K562 (cell line): Measurements from ENCODE around the gene C10orf90. TPM values are rescaled to one million over a fixed set of nuclear protein-coding genes. Genes with fewer than 3 reads are reported as not detected.

Experiments
- ATAC-seq: fragments of 200-7000 bp; cut with Tn5 transposase; 3 replicates; pipeline ENCODE4 v1.9.1; 2020; ENCODE audit warnings: moderate library complexity
- BruUV-seq: library from RNA; stranded (reverse); fragments of 400-500 nt; replicated peaks from 2 replicates; lab custom pipeline; 2021; lab: Mats Ljungman, UMichigan
- CTCF ChIA-PET: fragments of 300-600 bp; formaldehyde crosslinking; extraction: SDS; loops from one replicate; lab custom pipeline; 2021; ENCODE audit warnings: low intra/inter-chr PET ratio; lab: Yijun Ruan, JAX
- POLR2A ChIA-PET: fragments of 300-600, 350-650 bp; sonication (Branson Sonifier 250); formaldehyde crosslinking; extraction: SDS; loops from one replicate; lab custom pipeline; 2021; ENCODE audit warnings: antibody characterized with exemption, inconsistent platforms; lab: Yijun Ruan, JAX
- DNase-seq, 4 experiments: peaks; one replicate each; pipeline versions ENCODE4 v3.0.0 to v3.0.0-alpha.2; 2011 to 2018; ENCODE audit warnings: low spot score in 3 of 4, mixed read lengths in 3 of 4; ENCODE audit errors: extremely low read depth in 1 of 4
- FAIRE-seq: peaks from 2 replicates; lab custom pipeline; 2011; peaks lifted over from hg19 to GRCh38; lab: Jason Lieb, UNC
- H2AFZ ChIP-seq: 2 replicates; pipeline ENCODE4 v1.6.0; 2011; ENCODE audit warnings: low read depth, low read length, control low read depth, inconsistent platforms
- H3K27ac ChIP-seq: fragments of 200-600 bp; 3 replicates; pipeline ENCODE4 v1.8.0; 2011; ENCODE audit warnings: low read depth, mild to moderate bottlenecking, control low read depth, inconsistent platforms, low read length, moderate library complexity, mixed read lengths; ENCODE audit errors: extremely low read depth
- H3K27me3 ChIP-seq, 2 experiments: fragments of 300-600 bp in 1 of 2; 2 replicates in 1 of 2; 3 replicates in 1 of 2; pipeline versions ENCODE4 v1.6.0 to v1.8.0; 2011; ENCODE audit warnings: inconsistent platforms in 2 of 2, low read length in 2 of 2, mild to moderate bottlenecking in 1 of 2, mixed read lengths in 1 of 2, moderate library complexity in 1 of 2; ENCODE audit not compliant: control insufficient read depth in 2 of 2, insufficient read depth in 2 of 2
- H3K36me3 ChIP-seq: fragments of 300-600 bp; 3 replicates; pipeline ENCODE4 v1.8.0; 2011; ENCODE audit warnings: mild to moderate bottlenecking, low read length, inconsistent platforms; ENCODE audit not compliant: control insufficient read depth, insufficient read depth
- H3K4me1 ChIP-seq, 2 experiments: fragments of 200-600 bp in 1 of 2; replicated peaks in 1 of 2; 2 replicates in 1 of 2; 3 replicates in 1 of 2; pipeline versions ENCODE4 v1.5.1 to v1.8.0; 2011; ENCODE audit warnings: inconsistent platforms in 2 of 2, low read length in 2 of 2, mild to moderate bottlenecking in 1 of 2, mixed read lengths in 1 of 2, moderate library complexity in 1 of 2; ENCODE audit not compliant: control insufficient read depth in 2 of 2, insufficient read depth in 2 of 2
- H3K4me2 ChIP-seq: 2 replicates; pipeline ENCODE4 v1.6.1; 2011; ENCODE audit warnings: low read length, control low read depth, inconsistent platforms, mixed read lengths; ENCODE audit not compliant: insufficient read depth
- H3K4me3 ChIP-seq: fragments of 200-600 bp; sonication (generic), shearing (Covaris generic); 2 replicates; pipeline ENCODE4 v1.5.1; 2016; ENCODE audit warnings: control low read depth, inconsistent platforms
- H3K79me2 ChIP-seq: fragments of 200-600 bp; 3 replicates; pipeline ENCODE4 v1.8.0; 2011; ENCODE audit warnings: low read length, inconsistent platforms; ENCODE audit not compliant: control insufficient read depth, insufficient read depth
- H3K9ac ChIP-seq, 2 experiments: 2 replicates each; pipeline versions ENCODE4 v1.6.0 to v1.6.1; 2011; ENCODE audit warnings: low read depth in 2 of 2, low read length in 2 of 2, control low read depth in 1 of 2, inconsistent platforms in 1 of 2, mild to moderate bottlenecking in 1 of 2, mixed read lengths in 1 of 2; ENCODE audit not compliant: insufficient read depth in 1 of 2
- H3K9me1 ChIP-seq: one replicate; pipeline ENCODE4 v1.6.0; 2011; ENCODE audit warnings: inconsistent platforms, mild to moderate bottlenecking, low read length, moderate library complexity; ENCODE audit not compliant: control insufficient read depth, insufficient read depth
- H3K9me3 ChIP-seq: replicated peaks from 2 replicates; pipeline ENCODE4 v1.5.1; 2011; ENCODE audit warnings: low read depth, low read length, inconsistent platforms; ENCODE audit not compliant: control insufficient read depth, insufficient read depth
- H4K20me1 ChIP-seq: replicated peaks from 2 replicates; pipeline ENCODE4 v1.6.1; 2011; ENCODE audit warnings: low read length, inconsistent platforms, mixed read lengths; ENCODE audit not compliant: control insufficient read depth, insufficient read depth
- ASH1L ChIP-seq: fragments of 450-650 bp; IDR thresholded peaks from 2 replicates; pipeline ENCODE4 v1.6.1; 2018; ENCODE audit warnings: borderline replicate concordance, mild to moderate bottlenecking, low read depth; ENCODE audit not compliant: partially characterized antibody
- CCAR2 ChIP-seq: fragments of 200-400 bp; formaldehyde crosslinking; IDR thresholded peaks from 2 replicates; pipeline ENCODE4 v1.6.1; 2017; ENCODE audit warnings: mild to moderate bottlenecking, low read depth, low read length
- CREBBP ChIP-seq: IDR thresholded peaks from one replicate; pipeline ENCODE4 v1.6.1; 2012; ENCODE audit warnings: low read depth, mild to moderate bottlenecking, control low read depth, inconsistent platforms, low read length
- ETV6 ChIP-seq, 3 experiments: fragments of 150-350 bp in 1 of 3; sonication (generic) in 1 of 3; formaldehyde crosslinking in 1 of 3; IDR thresholded peaks; 2 replicates each; pipeline versions ENCODE4 v1.6.1 to v1.8.0; 2014 to 2022; ENCODE audit warnings: borderline replicate concordance in 2 of 3, low read depth in 2 of 3, antibody characterized with exemption in 1 of 3, low read length in 1 of 3, mild to moderate bottlenecking in 1 of 3, missing genetic modification reagents in 1 of 3
- FOXJ3 ChIP-seq: sonication (generic); formaldehyde crosslinking; IDR thresholded peaks from 2 replicates; pipeline ENCODE4 v1.4.0; 2020; ENCODE audit warnings: mild to moderate bottlenecking, missing genetic modification reagents
- GTF2E2 ChIP-seq: fragments of 200-800 bp; sonication (Bioruptor generic); IDR thresholded peaks from 2 replicates; pipeline ENCODE4 v1.6.1; 2016; ENCODE audit warnings: missing genetic modification characterization, missing compliant biosample characterization
- NR1H2 ChIP-seq: sonication (generic); formaldehyde crosslinking; IDR thresholded peaks from 2 replicates; pipeline ENCODE4 v1.4.0; 2020; ENCODE audit warnings: mild to moderate bottlenecking, missing genetic modification reagents
- RBFOX2 ChIP-seq: fragments of 200-400 bp; formaldehyde crosslinking; IDR thresholded peaks from 2 replicates; pipeline ENCODE4 v1.6.1; 2017; ENCODE audit warnings: low read depth, mild to moderate bottlenecking, low read length, moderate library complexity
- ZNF436 ChIP-seq: fragments of 250-450, 450-650 bp; sonication (Bioruptor Pico); formaldehyde crosslinking; IDR thresholded peaks from 2 replicates; pipeline ENCODE4 v1.7.0; 2020; ENCODE audit warnings: mild to moderate bottlenecking
- WGBS: fragments of 100-300 bp; shearing (Covaris generic); methylation state at CpG from one replicate; pipeline ENCODE4 v1.1.6; 2016; ENCODE audit warnings: low coverage, mixed read lengths; ENCODE audit not compliant: insufficient coverage; ENCODE audit errors: missing lambda C conversion rate; 5-methylcytosine and 5-hydroxymethylcytosine counted together
- in situ Hi-C: fragments of 300-500 bp; cut with MboI; formaldehyde crosslinking; loops from 4 replicates; pipeline ENCODE4 v1.15.0; 2018; ENCODE audit warnings: inconsistent platforms, mixed read lengths
- intact Hi-C: fragments of 100-400 bp; cut with micrococcal nuclease; formaldehyde crosslinking; loops from 2 replicates; pipeline ENCODE4 v1.14.2; 2022
- polyA plus RNA-seq, 8 experiments: library from polyadenylated mRNA; depleted of rRNA in 4 of 8; stranded (reverse) in 5 of 8; unstranded in 3 of 8; fragments of >200 nt; fragmentation: Nextera tagmentation in 2 of 8; fragmentation: Illumina TruSeq in 1 of 8; extraction: Ambion mirVana in 2 of 8; extraction: Trizol in 1 of 8; gene quantifications; 2 replicates each; pipeline versions ENCODE4 v1.2.1 to v1.2.3, GENCODE V29; 2011 to 2014; ENCODE audit warnings: inconsistent platforms in 1 of 8, missing spikeins in 1 of 8
- total RNA-seq, 7 experiments: library from RNA; depleted of rRNA in 6 of 7; stranded (reverse); fragments of >200 nt in 6 of 7; fragmentation: Illumina TruSeq in 2 of 7; extraction: Trizol in 2 of 7; gene quantifications; 2 replicates each; pipeline versions ENCODE4 v1.2.1 to v1.2.3, GENCODE V29; 2011 to 2021; ENCODE audit warnings: low replicate concordance in 1 of 7
- TF ChIP-seq, protein P1 (sequence below): fragments of 250-450 bp; sonication (Bioruptor Pico); IDR thresholded peaks from 2 replicates; pipeline ENCODE4 v1.8.0; 2022; ENCODE audit warnings: inconsistent platforms
- TF ChIP-seq, protein P2 (sequence below), 2 experiments: fragments of 450-650 bp in 1 of 2; IDR thresholded peaks; 2 replicates each; pipeline ENCODE4 v1.6.1; 2011 to 2017; ENCODE audit warnings: low read depth in 2 of 2, antibody characterized with exemption in 1 of 2, borderline replicate concordance in 1 of 2, low read length in 1 of 2, mild to moderate bottlenecking in 1 of 2, mixed read lengths in 1 of 2; ENCODE audit not compliant: control insufficient read depth in 1 of 2
- TF ChIP-seq, protein P3 (sequence below): fragments of 450-650 bp; IDR thresholded peaks from 2 replicates; pipeline ENCODE4 v1.6.1; 2016; ENCODE audit warnings: mild to moderate bottlenecking
- TF ChIP-seq, protein P4 (sequence below): fragments of 450-650 bp; IDR thresholded peaks from 2 replicates; pipeline ENCODE4 v1.6.1; 2014; ENCODE audit warnings: low read depth, mild to moderate bottlenecking, moderate library complexity, borderline replicate concordance

The C10orf90 gene
- total and polyA plus RNA-seq, 9 of the 15 experiments (the other 6 are each of a cell fraction or from before 2014, with no cell fraction given): not detected

DNA sequence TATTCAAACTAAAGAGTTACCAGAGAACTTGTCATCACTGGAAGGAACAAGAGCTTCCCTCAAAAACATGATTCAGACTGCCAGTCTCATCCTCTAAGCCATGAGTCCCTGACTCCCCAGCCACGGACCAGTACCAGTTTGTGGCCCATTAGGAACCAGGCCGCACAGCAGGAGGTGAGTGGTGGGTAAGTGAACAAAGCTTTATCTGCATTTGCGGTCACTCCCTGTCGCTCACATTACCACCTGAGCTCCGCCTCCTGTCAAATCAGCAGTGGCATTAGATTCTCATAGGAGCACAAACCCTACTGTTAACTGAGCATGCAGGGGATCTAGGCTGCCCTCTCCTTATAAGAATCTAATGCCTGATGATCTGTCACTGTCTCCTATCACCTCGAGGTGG, 42.2 kb upstream of the C10orf90 start:
- Histone ChIP-seq H3K4me2 (no peak overlapping the region), H3K4me1 (no peaks in the 10 kb centered on the region), H3K9me3 (no peaks in the 10 kb centered on the region), H3K36me3 (no peaks in the 10 kb centered on the region), H3K9ac (no peak overlapping the region), H3K9me1 (no peaks in the 10 kb centered on the region), H3K79me2 (no peaks in the 10 kb centered on the region), H2AFZ (no peak overlapping the region), H3K27ac (no peak overlapping the region), H3K4me3 (no peak overlapping the region), H4K20me1 (no peaks in the 10 kb centered on the region), H3K27me3 (no peaks in the 10 kb centered on the region)
- POLR2A ChIA-PET: no interaction called here
- WGBS: 0% methylated on average over 6 of the region's 6 CpGs
- DNase-seq (no peak), ATAC-seq (no peak), FAIRE-seq (no peak)
- in situ Hi-C loops (no loop called here), intact Hi-C loops (no loop called here)
- CTCF ChIA-PET: no interaction called here
- BruUV-seq: no TSS peak
- TF ChIP-seq FOXJ3 (CRISPR knock-in tag) (no peak), CREBBP (no peak), CCAR2 (no peak), NR1H2 (CRISPR knock-in tag) (no peak), GTF2E2 (tag) (no peak), ETV6 (IDR thresholded peaks at IDR 0.05; ENCODE audit: borderline replicate concordance in 1 of 2, low read depth in 2 of 2, low read length in 1 of 2) (no peak), ETV6 (CRISPR knock-in tag; IDR thresholded peaks at IDR 0.05; ENCODE audit: borderline replicate concordance) (no peak), ZNF436 (CRISPR knock-in tag) (no peak), RBFOX2 (no peak), ASH1L (no peak)
- TF ChIP-seq, protein P1, sequence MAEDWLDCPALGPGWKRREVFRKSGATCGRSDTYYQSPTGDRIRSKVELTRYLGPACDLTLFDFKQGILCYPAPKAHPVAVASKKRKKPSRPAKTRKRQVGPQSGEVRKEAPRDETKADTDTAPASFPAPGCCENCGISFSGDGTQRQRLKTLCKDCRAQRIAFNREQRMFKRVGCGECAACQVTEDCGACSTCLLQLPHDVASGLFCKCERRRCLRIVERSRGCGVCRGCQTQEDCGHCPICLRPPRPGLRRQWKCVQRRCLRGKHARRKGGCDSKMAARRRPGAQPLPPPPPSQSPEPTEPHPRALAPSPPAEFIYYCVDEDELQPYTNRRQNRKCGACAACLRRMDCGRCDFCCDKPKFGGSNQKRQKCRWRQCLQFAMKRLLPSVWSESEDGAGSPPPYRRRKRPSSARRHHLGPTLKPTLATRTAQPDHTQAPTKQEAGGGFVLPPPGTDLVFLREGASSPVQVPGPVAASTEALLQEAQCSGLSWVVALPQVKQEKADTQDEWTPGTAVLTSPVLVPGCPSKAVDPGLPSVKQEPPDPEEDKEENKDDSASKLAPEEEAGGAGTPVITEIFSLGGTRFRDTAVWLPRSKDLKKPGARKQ (CRISPR knock-in tag): no peak
- TF ChIP-seq, protein P2, sequence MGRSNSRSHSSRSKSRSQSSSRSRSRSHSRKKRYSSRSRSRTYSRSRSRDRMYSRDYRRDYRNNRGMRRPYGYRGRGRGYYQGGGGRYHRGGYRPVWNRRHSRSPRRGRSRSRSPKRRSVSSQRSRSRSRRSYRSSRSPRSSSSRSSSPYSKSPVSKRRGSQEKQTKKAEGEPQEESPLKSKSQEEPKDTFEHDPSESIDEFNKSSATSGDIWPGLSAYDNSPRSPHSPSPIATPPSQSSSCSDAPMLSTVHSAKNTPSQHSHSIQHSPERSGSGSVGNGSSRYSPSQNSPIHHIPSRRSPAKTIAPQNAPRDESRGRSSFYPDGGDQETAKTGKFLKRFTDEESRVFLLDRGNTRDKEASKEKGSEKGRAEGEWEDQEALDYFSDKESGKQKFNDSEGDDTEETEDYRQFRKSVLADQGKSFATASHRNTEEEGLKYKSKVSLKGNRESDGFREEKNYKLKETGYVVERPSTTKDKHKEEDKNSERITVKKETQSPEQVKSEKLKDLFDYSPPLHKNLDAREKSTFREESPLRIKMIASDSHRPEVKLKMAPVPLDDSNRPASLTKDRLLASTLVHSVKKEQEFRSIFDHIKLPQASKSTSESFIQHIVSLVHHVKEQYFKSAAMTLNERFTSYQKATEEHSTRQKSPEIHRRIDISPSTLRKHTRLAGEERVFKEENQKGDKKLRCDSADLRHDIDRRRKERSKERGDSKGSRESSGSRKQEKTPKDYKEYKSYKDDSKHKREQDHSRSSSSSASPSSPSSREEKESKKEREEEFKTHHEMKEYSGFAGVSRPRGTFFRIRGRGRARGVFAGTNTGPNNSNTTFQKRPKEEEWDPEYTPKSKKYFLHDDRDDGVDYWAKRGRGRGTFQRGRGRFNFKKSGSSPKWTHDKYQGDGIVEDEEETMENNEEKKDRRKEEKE (IDR thresholded peaks at IDR 0.05; ENCODE audit: borderline replicate concordance in 1 of 2, control insufficient read depth in 1 of 2, low read depth in 2 of 2, low read length in 1 of 2): no peak
- TF ChIP-seq, protein P3, sequence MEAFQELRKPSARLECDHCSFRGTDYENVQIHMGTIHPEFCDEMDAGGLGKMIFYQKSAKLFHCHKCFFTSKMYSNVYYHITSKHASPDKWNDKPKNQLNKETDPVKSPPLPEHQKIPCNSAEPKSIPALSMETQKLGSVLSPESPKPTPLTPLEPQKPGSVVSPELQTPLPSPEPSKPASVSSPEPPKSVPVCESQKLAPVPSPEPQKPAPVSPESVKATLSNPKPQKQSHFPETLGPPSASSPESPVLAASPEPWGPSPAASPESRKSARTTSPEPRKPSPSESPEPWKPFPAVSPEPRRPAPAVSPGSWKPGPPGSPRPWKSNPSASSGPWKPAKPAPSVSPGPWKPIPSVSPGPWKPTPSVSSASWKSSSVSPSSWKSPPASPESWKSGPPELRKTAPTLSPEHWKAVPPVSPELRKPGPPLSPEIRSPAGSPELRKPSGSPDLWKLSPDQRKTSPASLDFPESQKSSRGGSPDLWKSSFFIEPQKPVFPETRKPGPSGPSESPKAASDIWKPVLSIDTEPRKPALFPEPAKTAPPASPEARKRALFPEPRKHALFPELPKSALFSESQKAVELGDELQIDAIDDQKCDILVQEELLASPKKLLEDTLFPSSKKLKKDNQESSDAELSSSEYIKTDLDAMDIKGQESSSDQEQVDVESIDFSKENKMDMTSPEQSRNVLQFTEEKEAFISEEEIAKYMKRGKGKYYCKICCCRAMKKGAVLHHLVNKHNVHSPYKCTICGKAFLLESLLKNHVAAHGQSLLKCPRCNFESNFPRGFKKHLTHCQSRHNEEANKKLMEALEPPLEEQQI: no peak
- TF ChIP-seq, protein P4, sequence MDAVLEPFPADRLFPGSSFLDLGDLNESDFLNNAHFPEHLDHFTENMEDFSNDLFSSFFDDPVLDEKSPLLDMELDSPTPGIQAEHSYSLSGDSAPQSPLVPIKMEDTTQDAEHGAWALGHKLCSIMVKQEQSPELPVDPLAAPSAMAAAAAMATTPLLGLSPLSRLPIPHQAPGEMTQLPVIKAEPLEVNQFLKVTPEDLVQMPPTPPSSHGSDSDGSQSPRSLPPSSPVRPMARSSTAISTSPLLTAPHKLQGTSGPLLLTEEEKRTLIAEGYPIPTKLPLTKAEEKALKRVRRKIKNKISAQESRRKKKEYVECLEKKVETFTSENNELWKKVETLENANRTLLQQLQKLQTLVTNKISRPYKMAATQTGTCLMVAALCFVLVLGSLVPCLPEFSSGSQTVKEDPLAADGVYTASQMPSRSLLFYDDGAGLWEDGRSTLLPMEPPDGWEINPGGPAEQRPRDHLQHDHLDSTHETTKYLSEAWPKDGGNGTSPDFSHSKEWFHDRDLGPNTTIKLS: no peak
